EH (cell line): ENCODE results near the gene C3orf18.
A peak's percentile ranks its signal among the peaks of the same experiment; 100 is the strongest.

Source experiments
- DNase-seq: peaks from one replicate; pipeline ENCODE4 v3.0.0-alpha.2; 2015; ENCODE audit warnings: low read depth

The C3orf18 gene

GRCh38 chr3:50551054-50551659 lies 16.4 kb downstream of the C3orf18 start:
- no peak for DNase-seq

- DNase-seq, result peak; percentile 47
These were observed 17.3 kb downstream of the C3orf18 start for GRCh38 chr3:50550079-50550736.

- DNase-seq, result no peak
These were observed 18.3 kb downstream of the C3orf18 start for GRCh38 chr3:50549226-50549625.

- DNase-seq, result no peak
These were observed 21.8 kb downstream of the C3orf18 start for GRCh38 chr3:50545781-50546180.

GRCh38 chr3:50542177-50543034 lies 25.1 kb downstream of the C3orf18 start:
- DNase-seq, result peak; percentile 70

GRCh38 chr3:50539356-50540286 lies 27.9 kb downstream of the C3orf18 start:
- no peak for DNase-seq

GRCh38 chr3:50537421-50538129 lies 30.0 kb downstream of the C3orf18 start:
- no peak for DNase-seq

- no peak for DNase-seq
These were observed 30.9 kb downstream of the C3orf18 start for GRCh38 chr3:50536471-50537180.

- DNase-seq, result peak; percentile 31
These were observed 32.7 kb downstream of the C3orf18 start for GRCh38 chr3:50534681-50535330.

GRCh38 chr3:50533807-50534461 lies 33.6 kb downstream of the C3orf18 start:
- DNase-seq, result no peak

- DNase-seq, result no peak
These were observed 34.2 kb downstream of the C3orf18 start for GRCh38 chr3:50533316-50533715.

GRCh38 chr3:50532062-50532705 lies 35.4 kb downstream of the C3orf18 start:
- peak; percentile 54 for DNase-seq

- no peak for DNase-seq
These were observed 36.3 kb downstream of the C3orf18 start for GRCh38 chr3:50531201-50531600.

- no peak for DNase-seq
These were observed 37.3 kb downstream of the C3orf18 start for GRCh38 chr3:50530001-50530970.

GRCh38 chr3:50525987-50526386 lies 41.6 kb downstream of the C3orf18 start:
- DNase-seq, result peak; percentile 53

GRCh38 chr3:50525191-50525910 lies 42.2 kb downstream of the C3orf18 start:
- DNase-seq, result no peak

GRCh38 chr3:50524746-50525145 lies 42.8 kb downstream of the C3orf18 start:
- no peak for DNase-seq
